Activated CD4-positive, alpha-beta T cell treated with anti-CD3 and anti-CD28 coated beads for 36 hours (primary cell): ENCODE data around the gene SUPT5H. TPM values are rescaled to one million over a fixed set of nuclear protein-coding genes. Genes with fewer than 3 reads are reported as not detected.
A peak's percentile ranks its signal among the peaks of the same experiment; 100 is the strongest.

Experiments
- ATAC-seq: fragments of 200-7000 bp; cut with Tn5 transposase; one replicate; pipeline ENCODE4 v1.10.0; 2021; ENCODE audit warnings: mild to moderate bottlenecking, moderate library complexity
- CTCF ChIA-PET: fragments of 350-600 bp; sonication (Branson Sonifier 250); formaldehyde crosslinking; loops from one replicate; lab custom pipeline; 2021; ENCODE audit warnings: antibody characterized with exemption; lab: Charles Lee
- POLR2A ChIA-PET: fragments of 350-600 bp; sonication (Branson Sonifier 250); formaldehyde crosslinking; loops from one replicate; lab custom pipeline; 2021; ENCODE audit warnings: antibody characterized with exemption, inconsistent platforms; lab: Charles Lee
- DNase-seq: peaks from one replicate; pipeline ENCODE4 v3.0.0-alpha.2; 2020
- H3K27ac Mint-ChIP-seq: one replicate; pipeline ENCODE4 v1.8.0; 2021; ENCODE audit warnings: mixed read lengths
- H3K27me3 Mint-ChIP-seq: one replicate; pipeline ENCODE4 v1.8.0; 2021; ENCODE audit warnings: mixed read lengths
- H3K36me3 Mint-ChIP-seq: one replicate; pipeline ENCODE4 v1.8.0; 2021; ENCODE audit warnings: low read depth, mixed read lengths
- H3K4me1 Mint-ChIP-seq: one replicate; pipeline ENCODE4 v1.8.0; 2021; ENCODE audit warnings: mixed read lengths
- H3K4me3 Mint-ChIP-seq: one replicate; pipeline ENCODE4 v1.8.0; 2021; ENCODE audit warnings: mild to moderate bottlenecking, moderate library complexity, mixed read lengths
- H3K9me3 Mint-ChIP-seq: one replicate; pipeline ENCODE4 v1.8.0; 2021; ENCODE audit warnings: low read depth, mixed read lengths
- intact Hi-C, 2 experiments: fragments of 100-400 bp; cut with DNase I in 1 of 2; cut with micrococcal nuclease in 1 of 2; formaldehyde crosslinking; loops; one replicate each; pipeline versions ENCODE4 v1.14.2 to v1.15.1; 2022 to 2024; cut with DNase I, micrococcal nuclease
- total RNA-seq, 2 experiments: library from RNA; stranded (reverse); gene quantifications; one replicate each; pipeline ENCODE4 v1.2.3, GENCODE V29; 2021

Gene SUPT5H
- total RNA-seq, 2 experiments from 2014 or later: 157 to 165 TPM

DNA sequence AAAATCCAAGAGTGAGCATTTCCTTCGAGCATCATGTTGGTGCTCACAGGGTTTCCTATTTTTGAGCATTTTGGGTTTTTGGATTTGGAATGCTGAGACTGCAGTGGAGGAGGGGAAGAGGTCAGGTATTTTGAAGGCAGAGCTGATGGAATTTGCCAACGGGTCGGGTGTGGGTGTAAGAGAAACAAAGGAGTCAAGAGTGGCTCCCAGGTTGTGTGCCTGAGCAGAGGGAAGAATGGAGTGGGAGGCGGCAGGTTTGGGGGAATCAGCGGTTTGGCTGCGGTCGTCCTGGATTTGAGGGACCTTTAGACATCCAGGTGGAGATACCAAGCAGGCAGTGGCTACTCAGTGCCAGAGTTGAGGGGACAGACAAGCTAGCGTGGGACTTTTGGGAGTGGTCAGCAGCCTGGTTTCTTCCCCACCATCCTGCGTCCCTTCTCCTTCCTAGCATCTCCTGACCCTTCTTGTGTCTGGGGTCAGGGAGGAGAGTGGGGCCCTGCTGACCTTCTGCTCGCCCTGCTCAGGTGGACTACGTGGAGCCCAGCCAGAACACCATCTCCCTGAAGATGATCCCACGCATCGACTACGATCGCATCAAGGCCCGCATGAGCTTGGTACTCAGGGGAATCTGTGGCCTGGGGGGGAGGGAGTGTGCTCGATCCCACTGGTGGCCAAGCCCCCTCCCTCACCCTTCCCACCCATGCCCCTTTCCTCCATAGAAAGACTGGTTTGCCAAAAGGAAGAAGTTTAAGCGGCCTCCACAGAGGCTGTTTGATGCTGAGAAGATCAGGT, 20.8 kb downstream of the SUPT5H start:
- Mint-ChIP-seq H3K27me3 (no peaks in the 10 kb centered on the region), H3K36me3 (peaks cover 65% of the 10 kb centered on the region), H3K27ac (no peak overlapping the region), H3K4me3 (no peak overlapping the region), H3K9me3 (no peaks in the 10 kb centered on the region), H3K4me1 (peaks cover 12% of the 10 kb centered on the region)
- POLR2A ChIA-PET: interaction anchor here (1.1 kb wide), 1 partner anchor 10 kb away, joined by 5 read pairs; no protein-coding TSS in a partner anchor
- CTCF ChIA-PET: interaction anchor here (1.5 kb wide), 1 partner anchor 66 kb away, joined by 6 read pairs; the partner anchor contains the start of gene EID2B
- intact Hi-C loops: no loop called here
- ATAC-seq (no peak), DNase-seq (no peak)

DNA sequence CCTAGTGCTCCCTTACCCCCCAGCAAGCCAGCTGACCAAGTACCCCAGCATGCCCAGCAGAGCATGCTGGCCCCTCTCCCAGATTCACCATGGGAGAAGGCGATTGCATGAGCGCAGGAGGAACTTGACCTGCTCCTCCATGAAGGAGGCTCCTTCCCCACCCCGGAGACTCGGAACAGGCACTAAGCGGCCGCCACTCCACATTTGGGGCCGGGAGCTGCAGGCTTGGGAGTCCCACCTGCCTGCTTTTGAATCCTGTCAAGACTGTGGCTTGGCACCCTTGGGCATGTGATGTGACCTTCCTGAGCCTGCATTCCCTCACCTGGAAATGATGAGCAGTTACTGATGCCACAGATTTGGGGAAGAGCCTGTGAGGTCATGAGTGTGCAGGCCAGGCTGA, 22.6 kb downstream of the SUPT5H start:
- CTCF ChIA-PET: interaction anchor here (0.7 to 1.0 kb wide), 2 partner anchors 11 to 27 kb away, joined by 3 read pairs; no protein-coding TSS in a partner anchor
- no peak overlapping the region for H3K27ac Mint-ChIP-seq

DNA sequence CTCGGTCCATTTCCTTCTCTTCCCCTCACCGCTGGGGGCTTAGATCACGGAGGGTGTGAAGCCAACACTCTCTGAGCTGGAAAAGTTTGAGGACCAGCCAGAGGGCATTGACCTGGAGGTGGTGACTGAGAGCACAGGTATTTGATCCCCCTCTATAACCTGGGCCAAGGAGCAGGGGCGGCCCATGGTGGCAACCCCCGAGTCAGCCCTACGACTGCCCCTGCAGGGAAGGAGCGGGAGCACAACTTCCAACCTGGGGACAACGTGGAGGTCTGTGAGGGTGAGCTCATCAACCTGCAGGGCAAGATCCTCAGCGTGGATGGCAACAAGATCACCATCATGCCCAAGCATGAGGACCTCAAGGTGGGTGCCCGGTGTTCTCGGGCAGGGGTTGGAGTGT, 23.7 kb downstream of the SUPT5H start:
- peaks cover 62% of the 10 kb centered on the region for H3K36me3 Mint-ChIP-seq
- H3K4me3 Mint-ChIP-seq: no peak overlapping the region
- CTCF ChIA-PET: interaction anchor here (0.6 kb wide), 1 partner anchor 12 kb away, joined by 3 read pairs; the partner anchor contains the start of gene TIMM50
- intact Hi-C loops: no loop called here
- POLR2A ChIA-PET: interaction anchor here (0.7 kb wide), 1 partner anchor 33 kb away, joined by 4 read pairs; the partner anchor contains the start of gene RPS16
- DNase-seq (no peak), ATAC-seq (no peak)
- no peaks in the 10 kb centered on the region for H3K9me3 Mint-ChIP-seq
- H3K4me1 Mint-ChIP-seq: peaks cover 17% of the 10 kb centered on the region
- no peaks in the 10 kb centered on the region for H3K27me3 Mint-ChIP-seq
- H3K27ac Mint-ChIP-seq: peak overlapping the region; percentile 16

More for the DNA sequence above, 22.6 kb downstream of the SUPT5H start:
- ATAC-seq: no peak
- no peak overlapping the region for H3K4me3 Mint-ChIP-seq
- POLR2A ChIA-PET: no interaction called here
- H3K27me3 Mint-ChIP-seq: no peaks in the 10 kb centered on the region
- no peak for DNase-seq
- peaks cover 17% of the 10 kb centered on the region for H3K4me1 Mint-ChIP-seq
- intact Hi-C loops: no loop called here
- H3K9me3 Mint-ChIP-seq: no peaks in the 10 kb centered on the region
- H3K36me3 Mint-ChIP-seq: peaks cover 71% of the 10 kb centered on the region

DNA sequence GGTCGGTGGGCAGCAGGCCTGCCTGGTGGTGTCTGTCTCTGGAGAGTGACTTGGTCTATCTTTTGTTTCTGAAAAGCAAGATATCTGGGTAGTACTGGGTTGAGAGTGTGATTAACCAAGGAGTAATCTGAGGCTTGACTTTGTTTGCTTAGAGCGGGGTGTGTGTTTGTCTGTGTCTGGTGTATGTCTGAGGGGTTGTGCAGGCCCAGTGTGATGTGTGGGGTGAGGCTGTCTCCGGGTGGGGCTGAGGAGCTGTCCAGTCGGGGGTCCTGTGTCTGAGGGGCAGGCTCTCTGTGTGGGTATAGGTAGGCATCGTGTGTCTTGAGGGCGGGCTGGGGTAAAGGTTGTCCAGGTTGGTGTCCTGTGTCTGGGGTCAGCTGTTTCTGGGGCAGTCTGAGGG, 24.2 kb downstream of the SUPT5H start:
- H3K9me3 Mint-ChIP-seq: no peaks in the 10 kb centered on the region
- peak overlapping the region; percentile 16 for H3K27ac Mint-ChIP-seq
- peaks cover 68% of the 10 kb centered on the region for H3K36me3 Mint-ChIP-seq
- H3K4me3 Mint-ChIP-seq: no peak overlapping the region
- ChIA-PET CTCF (interaction anchor here (0.6 kb wide), 1 partner anchor 11 kb away, joined by 3 read pairs; the partner anchor contains the start of gene TIMM50), POLR2A (no interaction called here)
- DNase-seq: no peak
- no peaks in the 10 kb centered on the region for H3K27me3 Mint-ChIP-seq
- ATAC-seq: no peak
- intact Hi-C loops: no loop called here
- H3K4me1 Mint-ChIP-seq: peaks cover 17% of the 10 kb centered on the region

DNA sequence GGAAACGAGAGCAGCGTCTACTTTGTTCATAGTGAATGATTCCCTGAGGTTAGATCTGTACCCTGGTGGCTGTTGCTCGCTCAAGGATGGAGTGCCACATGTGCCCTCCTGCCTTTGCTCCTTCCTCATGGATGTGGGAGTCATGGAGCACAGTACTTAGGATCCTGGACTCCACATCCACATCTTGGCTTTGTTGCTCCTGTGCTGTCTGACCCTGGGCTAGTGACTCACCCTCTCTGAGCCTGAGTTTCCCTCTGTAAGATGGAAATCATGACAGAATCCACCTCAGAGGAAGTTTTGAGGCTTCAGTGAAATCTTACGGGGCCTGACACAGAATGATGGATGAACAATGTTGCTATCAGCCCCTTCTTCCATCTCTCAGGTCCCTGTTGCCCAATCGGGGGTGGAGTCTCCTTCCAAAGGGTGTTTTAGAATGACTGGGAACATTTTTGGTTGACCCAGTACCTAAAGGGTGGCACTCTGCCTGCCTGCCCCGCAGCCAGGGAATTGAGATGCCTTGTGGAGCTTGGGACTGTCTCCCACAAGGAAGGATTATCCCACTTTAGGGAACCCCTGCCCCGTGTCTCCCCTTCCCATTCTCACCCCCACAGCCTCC, 25.4 kb downstream of the SUPT5H start:
- H3K4me3 Mint-ChIP-seq: no peak overlapping the region
- H3K27me3 Mint-ChIP-seq: no peaks in the 10 kb centered on the region
- H3K4me1 Mint-ChIP-seq: peaks cover 17% of the 10 kb centered on the region
- H3K27ac Mint-ChIP-seq: peak overlapping the region; percentile 68
- ATAC-seq: peak; percentile 49
- DNase-seq: peak; percentile 30
- ChIA-PET CTCF (no interaction called here), POLR2A (no interaction called here)
- H3K9me3 Mint-ChIP-seq: no peaks in the 10 kb centered on the region
- intact Hi-C loops: no loop called here
- H3K36me3 Mint-ChIP-seq: peaks cover 68% of the 10 kb centered on the region

DNA sequence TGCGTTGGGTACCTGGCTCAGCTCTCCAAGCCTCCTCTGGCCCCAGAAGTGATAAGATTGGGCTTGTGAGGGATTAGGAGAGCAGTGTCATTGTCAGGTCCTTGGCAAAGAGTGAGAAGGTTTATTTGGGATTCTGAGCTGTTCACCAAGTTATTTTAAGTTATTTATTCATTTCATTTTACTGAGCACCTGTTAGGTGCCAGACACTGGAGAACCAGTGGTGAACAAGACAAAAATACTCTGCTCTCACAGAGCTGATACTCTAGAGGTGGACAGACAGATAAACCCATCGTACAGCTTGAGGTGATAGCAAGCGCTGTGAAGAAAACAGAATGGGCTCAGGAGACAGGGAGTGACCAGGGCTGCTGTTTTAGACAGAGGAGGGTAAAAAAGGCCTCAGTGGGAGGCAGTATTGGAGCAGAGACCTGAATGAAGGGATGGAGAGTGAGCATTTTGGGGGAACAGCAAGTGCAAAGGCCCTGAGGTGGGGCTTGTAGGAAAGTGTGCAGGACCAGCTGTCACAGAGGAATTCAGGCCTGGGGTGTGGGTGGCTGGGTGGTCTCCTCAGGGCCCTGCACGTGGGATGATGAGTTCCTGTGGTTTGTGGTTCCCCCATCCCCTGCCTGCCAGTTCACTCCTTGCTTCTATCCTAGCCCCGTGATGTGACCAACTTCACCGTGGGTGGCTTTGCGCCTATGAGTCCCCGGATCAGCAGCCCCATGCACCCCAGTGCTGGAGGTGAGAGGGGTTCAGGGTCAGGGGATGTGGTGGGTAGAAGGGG, 26.6 kb downstream of the SUPT5H start:
- H3K9me3 Mint-ChIP-seq: no peaks in the 10 kb centered on the region
- no peaks in the 10 kb centered on the region for H3K27me3 Mint-ChIP-seq
- peaks cover 69% of the 10 kb centered on the region for H3K36me3 Mint-ChIP-seq
- H3K4me1 Mint-ChIP-seq: peaks cover 17% of the 10 kb centered on the region
- H3K27ac Mint-ChIP-seq: peak overlapping the region; percentile 55
- ChIA-PET CTCF (interaction anchor here (0.6 to 1.1 kb wide), 6 partner anchors 9 to 1221 kb away, joined by 3 to 4 read pairs (median 3); partner anchors contain the start of gene TIMM50), POLR2A (no interaction called here)
- DNase-seq (no peak), ATAC-seq (no peak)
- intact Hi-C loops: no loop called here
- H3K4me3 Mint-ChIP-seq: no peak overlapping the region

DNA sequence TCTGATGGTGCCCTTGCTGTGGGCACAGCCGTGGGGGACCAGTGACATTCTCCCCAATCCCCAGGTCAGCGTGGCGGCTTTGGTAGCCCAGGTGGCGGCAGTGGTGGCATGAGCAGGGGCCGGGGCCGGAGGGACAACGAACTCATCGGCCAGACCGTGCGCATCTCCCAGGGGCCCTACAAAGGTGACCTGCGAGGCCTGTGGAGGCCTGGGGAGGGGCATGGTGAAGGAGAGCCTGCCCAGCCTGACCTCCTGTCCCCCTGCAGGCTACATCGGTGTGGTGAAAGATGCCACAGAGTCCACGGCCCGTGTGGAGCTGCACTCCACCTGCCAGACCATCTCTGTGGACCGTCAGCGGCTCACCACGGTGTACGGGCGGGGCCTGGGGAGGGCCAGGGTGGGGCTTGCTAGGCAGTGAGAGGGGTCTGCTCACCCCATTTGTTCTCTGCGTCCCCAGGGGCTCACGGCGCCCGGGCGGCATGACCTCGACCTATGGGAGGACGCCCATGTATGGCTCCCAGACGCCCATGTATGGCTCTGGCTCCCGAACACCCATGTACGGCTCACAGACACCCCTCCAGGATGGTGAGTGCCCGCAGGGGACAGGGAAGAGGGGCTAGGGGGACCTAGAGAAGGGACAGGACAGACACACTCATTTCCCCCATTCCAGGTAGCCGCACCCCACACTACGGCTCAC, 27.5 kb downstream of the SUPT5H start:
- CTCF ChIA-PET: interaction anchor here (1.1 to 4.2 kb wide), 2 partner anchors 46 to 60 kb away, joined by 3 to 27 read pairs; partner anchors contain the start of gene EID2B

DNA sequence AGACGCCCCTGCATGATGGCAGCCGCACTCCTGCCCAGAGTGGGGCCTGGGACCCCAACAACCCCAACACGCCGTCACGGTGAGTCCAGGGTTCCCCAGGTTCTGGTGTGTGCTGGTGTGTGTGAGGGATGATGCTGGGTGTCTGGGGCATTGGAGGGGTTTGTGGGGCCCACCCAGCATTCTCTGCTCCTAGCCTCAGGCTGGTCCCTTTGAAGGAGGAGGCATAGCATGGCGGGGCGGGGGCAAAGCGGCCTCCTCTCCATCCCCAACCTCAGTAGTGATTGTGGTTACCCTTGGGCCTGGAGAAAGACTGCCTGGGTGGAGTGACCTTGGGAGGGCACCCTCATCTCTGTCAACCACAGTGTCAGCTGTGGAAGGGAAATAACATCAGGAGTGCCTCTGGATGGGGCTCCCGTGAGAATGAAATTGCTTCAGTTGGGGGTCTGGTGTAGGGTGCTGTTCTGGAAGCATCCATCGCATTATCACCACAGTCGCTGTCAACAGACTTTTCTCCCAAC, 28.1 kb downstream of the SUPT5H start:
- no peak overlapping the region for H3K4me3 Mint-ChIP-seq
- ChIA-PET POLR2A (interaction anchor here (1.2 kb wide), 1 partner anchor 26 kb away, joined by 4 read pairs; no protein-coding TSS in a partner anchor), CTCF (interaction anchor here (0.6 to 4.2 kb wide), 9 partner anchors 12 to 1184 kb away, joined by 3 to 27 read pairs (median 4); partner anchors contain the start of gene EID2B)
- DNase-seq (no peak), ATAC-seq (no peak)
- H3K9me3 Mint-ChIP-seq: no peaks in the 10 kb centered on the region
- no peak overlapping the region for H3K27ac Mint-ChIP-seq
- H3K4me1 Mint-ChIP-seq: peaks cover 17% of the 10 kb centered on the region
- H3K36me3 Mint-ChIP-seq: peaks cover 61% of the 10 kb centered on the region
- no peaks in the 10 kb centered on the region for H3K27me3 Mint-ChIP-seq
- intact Hi-C loops: no loop called here

More for the DNA sequence above, 27.5 kb downstream of the SUPT5H start:
- H3K4me3 Mint-ChIP-seq: no peak overlapping the region
- peaks cover 64% of the 10 kb centered on the region for H3K36me3 Mint-ChIP-seq
- POLR2A ChIA-PET: no interaction called here
- intact Hi-C loops: no loop called here
- H3K27ac Mint-ChIP-seq: no peak overlapping the region
- H3K4me1 Mint-ChIP-seq: peaks cover 17% of the 10 kb centered on the region
- H3K27me3 Mint-ChIP-seq: no peaks in the 10 kb centered on the region
- no peaks in the 10 kb centered on the region for H3K9me3 Mint-ChIP-seq
- DNase-seq (no peak), ATAC-seq (no peak)

DNA sequence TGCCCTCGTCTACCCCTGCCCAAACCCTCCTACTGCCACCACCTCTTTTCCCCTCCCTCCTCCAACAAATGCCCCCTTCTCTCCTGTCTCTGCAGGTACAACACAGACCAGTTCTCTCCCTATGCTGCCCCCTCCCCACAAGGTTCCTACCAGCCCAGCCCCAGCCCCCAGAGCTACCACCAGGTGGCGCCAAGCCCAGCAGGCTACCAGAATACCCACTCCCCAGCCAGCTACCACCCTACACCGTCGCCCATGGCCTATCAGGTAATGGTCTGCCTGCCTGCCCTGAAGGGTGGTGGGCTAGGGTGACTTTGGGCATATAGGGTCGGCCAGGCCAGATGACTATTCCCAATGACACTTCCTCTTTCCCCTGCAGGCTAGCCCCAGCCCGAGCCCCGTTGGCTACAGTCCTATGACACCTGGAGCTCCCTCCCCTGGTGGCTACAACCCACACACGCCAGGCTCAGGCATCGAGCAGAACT, 28.8 kb downstream of the SUPT5H start:
- H3K27me3 Mint-ChIP-seq: no peaks in the 10 kb centered on the region
- POLR2A ChIA-PET: interaction anchor here (1.2 to 1.3 kb wide), 2 partner anchors 26 to 58 kb away, joined by 3 to 4 read pairs; partner anchors contain the start of gene EID2B

DNA sequence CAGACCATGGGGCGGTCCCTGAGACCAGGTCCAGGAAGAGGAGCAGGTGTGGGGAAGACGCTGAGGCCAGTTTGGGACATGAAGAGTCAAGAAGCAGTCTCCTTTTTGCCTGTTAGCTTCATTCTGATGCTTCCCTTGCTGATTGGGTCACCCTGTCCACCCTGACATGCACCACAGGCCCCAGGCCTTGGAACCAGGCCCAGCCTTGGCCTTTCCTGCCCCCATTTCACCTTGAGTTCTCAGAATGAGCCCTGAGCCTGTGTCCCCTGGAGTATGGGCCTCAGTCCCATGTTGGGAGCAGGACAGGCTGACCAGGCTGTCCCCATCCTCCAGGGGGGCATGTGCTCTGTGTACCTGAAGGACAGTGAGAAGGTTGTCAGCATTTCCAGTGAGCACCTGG, 30.4 kb downstream of the SUPT5H start:
- H3K36me3 Mint-ChIP-seq: peaks cover 43% of the 10 kb centered on the region
- H3K4me1 Mint-ChIP-seq: peaks cover 19% of the 10 kb centered on the region
- H3K27ac Mint-ChIP-seq: no peak overlapping the region
- no peaks in the 10 kb centered on the region for H3K27me3 Mint-ChIP-seq
- CTCF ChIA-PET: interaction anchor here (0.6 to 4.2 kb wide), 4 partner anchors 33 to 378 kb away, joined by 3 to 27 read pairs (median 4); partner anchors contain the start of gene EID2B
- H3K4me3 Mint-ChIP-seq: no peak overlapping the region
- POLR2A ChIA-PET: interaction anchor here (1.0 to 1.3 kb wide), 2 partner anchors 10 to 57 kb away, joined by 3 to 5 read pairs; partner anchors contain the start of gene EID2B
- DNase-seq (no peak), ATAC-seq (no peak)
- intact Hi-C loops: no loop called here
- H3K9me3 Mint-ChIP-seq: no peaks in the 10 kb centered on the region

More for the DNA sequence above, 28.8 kb downstream of the SUPT5H start:
- peaks cover 57% of the 10 kb centered on the region for H3K36me3 Mint-ChIP-seq
- intact Hi-C loops: loop anchor here (1.0 kb wide), 1 partner anchor 58 kb away; the partner anchor contains the start of gene EID2B (in 2 of the 2)
- no peak overlapping the region for H3K27ac Mint-ChIP-seq
- DNase-seq: peak; percentile 84
- ATAC-seq: peak; percentile 84
- H3K4me3 Mint-ChIP-seq: no peak overlapping the region
- no peaks in the 10 kb centered on the region for H3K9me3 Mint-ChIP-seq
- peaks cover 17% of the 10 kb centered on the region for H3K4me1 Mint-ChIP-seq
- CTCF ChIA-PET: interaction anchor here (0.6 to 4.2 kb wide), 19 partner anchors 12 to 1184 kb away, joined by 3 to 27 read pairs (median 3); partner anchors contain the start of genes EID2B and SUPT5H
